K562 (cell line): ENCODE data around the gene BTBD18. TPM values are rescaled to one million over a fixed set of nuclear protein-coding genes. Genes with fewer than 3 reads are reported as not detected.

Experiments used
- ATAC-seq: fragments of 200-7000 bp; cut with Tn5 transposase; 3 replicates; pipeline ENCODE4 v1.9.1; 2020; ENCODE audit warnings: moderate library complexity
- BruUV-seq: library from RNA; stranded (reverse); fragments of 400-500 nt; replicated peaks from 2 replicates; lab custom pipeline; 2021; lab: Mats Ljungman, UMichigan
- CTCF ChIA-PET: fragments of 300-600 bp; formaldehyde crosslinking; extraction: SDS; loops from one replicate; lab custom pipeline; 2021; ENCODE audit warnings: low intra/inter-chr PET ratio; lab: Yijun Ruan, JAX
- POLR2A ChIA-PET: fragments of 300-600, 350-650 bp; sonication (Branson Sonifier 250); formaldehyde crosslinking; extraction: SDS; loops from one replicate; lab custom pipeline; 2021; ENCODE audit warnings: antibody characterized with exemption, inconsistent platforms; lab: Yijun Ruan, JAX
- DNase-seq, 4 experiments: peaks; one replicate each; pipeline versions ENCODE4 v3.0.0 to v3.0.0-alpha.2; 2011 to 2018; ENCODE audit warnings: low spot score in 3 of 4, mixed read lengths in 3 of 4; ENCODE audit errors: extremely low read depth in 1 of 4
- FAIRE-seq: peaks from 2 replicates; lab custom pipeline; 2011; peaks lifted over from hg19 to GRCh38; lab: Jason Lieb, UNC
- H2AFZ ChIP-seq: 2 replicates; pipeline ENCODE4 v1.6.0; 2011; ENCODE audit warnings: low read depth, low read length, control low read depth, inconsistent platforms
- H3K27ac ChIP-seq: fragments of 200-600 bp; 3 replicates; pipeline ENCODE4 v1.8.0; 2011; ENCODE audit warnings: low read depth, mild to moderate bottlenecking, control low read depth, inconsistent platforms, low read length, moderate library complexity, mixed read lengths; ENCODE audit errors: extremely low read depth
- H3K27me3 ChIP-seq, 2 experiments: fragments of 300-600 bp in 1 of 2; 2 replicates in 1 of 2; 3 replicates in 1 of 2; pipeline versions ENCODE4 v1.6.0 to v1.8.0; 2011; ENCODE audit warnings: inconsistent platforms in 2 of 2, low read length in 2 of 2, mild to moderate bottlenecking in 1 of 2, mixed read lengths in 1 of 2, moderate library complexity in 1 of 2; ENCODE audit not compliant: control insufficient read depth in 2 of 2, insufficient read depth in 2 of 2
- H3K36me3 ChIP-seq: fragments of 300-600 bp; 3 replicates; pipeline ENCODE4 v1.8.0; 2011; ENCODE audit warnings: mild to moderate bottlenecking, low read length, inconsistent platforms; ENCODE audit not compliant: control insufficient read depth, insufficient read depth
- H3K4me1 ChIP-seq, 2 experiments: fragments of 200-600 bp in 1 of 2; replicated peaks in 1 of 2; 2 replicates in 1 of 2; 3 replicates in 1 of 2; pipeline versions ENCODE4 v1.5.1 to v1.8.0; 2011; ENCODE audit warnings: inconsistent platforms in 2 of 2, low read length in 2 of 2, mild to moderate bottlenecking in 1 of 2, mixed read lengths in 1 of 2, moderate library complexity in 1 of 2; ENCODE audit not compliant: control insufficient read depth in 2 of 2, insufficient read depth in 2 of 2
- H3K4me2 ChIP-seq: 2 replicates; pipeline ENCODE4 v1.6.1; 2011; ENCODE audit warnings: low read length, control low read depth, inconsistent platforms, mixed read lengths; ENCODE audit not compliant: insufficient read depth
- H3K4me3 ChIP-seq: fragments of 200-600 bp; sonication (generic), shearing (Covaris generic); 2 replicates; pipeline ENCODE4 v1.5.1; 2016; ENCODE audit warnings: control low read depth, inconsistent platforms
- H3K79me2 ChIP-seq: fragments of 200-600 bp; 3 replicates; pipeline ENCODE4 v1.8.0; 2011; ENCODE audit warnings: low read length, inconsistent platforms; ENCODE audit not compliant: control insufficient read depth, insufficient read depth
- H3K9ac ChIP-seq, 2 experiments: 2 replicates each; pipeline versions ENCODE4 v1.6.0 to v1.6.1; 2011; ENCODE audit warnings: low read depth in 2 of 2, low read length in 2 of 2, control low read depth in 1 of 2, inconsistent platforms in 1 of 2, mild to moderate bottlenecking in 1 of 2, mixed read lengths in 1 of 2; ENCODE audit not compliant: insufficient read depth in 1 of 2
- H3K9me1 ChIP-seq: one replicate; pipeline ENCODE4 v1.6.0; 2011; ENCODE audit warnings: inconsistent platforms, mild to moderate bottlenecking, low read length, moderate library complexity; ENCODE audit not compliant: control insufficient read depth, insufficient read depth
- H3K9me3 ChIP-seq: replicated peaks from 2 replicates; pipeline ENCODE4 v1.5.1; 2011; ENCODE audit warnings: low read depth, low read length, inconsistent platforms; ENCODE audit not compliant: control insufficient read depth, insufficient read depth
- H4K20me1 ChIP-seq: replicated peaks from 2 replicates; pipeline ENCODE4 v1.6.1; 2011; ENCODE audit warnings: low read length, inconsistent platforms, mixed read lengths; ENCODE audit not compliant: control insufficient read depth, insufficient read depth
- DPF2 ChIP-seq: fragments of 450-650 bp; IDR thresholded peaks from 2 replicates; pipeline ENCODE4 v1.6.1; 2016
- FOXJ3 ChIP-seq: sonication (generic); formaldehyde crosslinking; IDR thresholded peaks from 2 replicates; pipeline ENCODE4 v1.4.0; 2020; ENCODE audit warnings: mild to moderate bottlenecking, missing genetic modification reagents
- HDGF ChIP-seq: fragments of 450-650 bp; IDR thresholded peaks from 2 replicates; pipeline ENCODE4 v1.6.1; 2016
- RFX1 ChIP-seq: fragments of 450-650 bp; IDR thresholded peaks from 2 replicates; pipeline ENCODE4 v1.6.1; 2016; ENCODE audit warnings: mild to moderate bottlenecking, moderate library complexity
- SMAD4 ChIP-seq: fragments of 250-450 bp; sonication (Bioruptor Pico); conservative IDR thresholded peaks from 2 replicates; pipeline ENCODE4 v1.8.0; 2021; ENCODE audit warnings: inconsistent platforms, mild to moderate bottlenecking, moderate library complexity
- ZEB2 ChIP-seq: fragments of 450-650 bp; IDR thresholded peaks from 2 replicates; pipeline ENCODE4 v1.6.1; 2016
- ZKSCAN3 ChIP-seq: fragments of 250-450 bp; sonication (Bioruptor Pico); IDR thresholded peaks from 2 replicates; pipeline ENCODE4 v1.4.0; 2020
- ZNF717 ChIP-seq: fragments of 250-450 bp; sonication (Bioruptor Pico); IDR thresholded peaks from 2 replicates; pipeline ENCODE4 v1.5.0; 2021
- ZNF764 ChIP-seq: fragments of 250-450 bp; sonication (Bioruptor Pico); IDR thresholded peaks from 2 replicates; pipeline ENCODE4 v1.4.0; 2020; ENCODE audit warnings: low read depth, mild to moderate bottlenecking, moderate library complexity
- WGBS: fragments of 100-300 bp; shearing (Covaris generic); methylation state at CpG from one replicate; pipeline ENCODE4 v1.1.6; 2016; ENCODE audit warnings: low coverage, mixed read lengths; ENCODE audit not compliant: insufficient coverage; ENCODE audit errors: missing lambda C conversion rate; 5-methylcytosine and 5-hydroxymethylcytosine counted together
- in situ Hi-C: fragments of 300-500 bp; cut with MboI; formaldehyde crosslinking; loops from 4 replicates; pipeline ENCODE4 v1.15.0; 2018; ENCODE audit warnings: inconsistent platforms, mixed read lengths
- intact Hi-C: fragments of 100-400 bp; cut with micrococcal nuclease; formaldehyde crosslinking; loops from 2 replicates; pipeline ENCODE4 v1.14.2; 2022
- polyA plus RNA-seq, 8 experiments: library from polyadenylated mRNA; depleted of rRNA in 4 of 8; stranded (reverse) in 5 of 8; unstranded in 3 of 8; fragments of >200 nt; fragmentation: Nextera tagmentation in 2 of 8; fragmentation: Illumina TruSeq in 1 of 8; extraction: Ambion mirVana in 2 of 8; extraction: Trizol in 1 of 8; gene quantifications; 2 replicates each; pipeline versions ENCODE4 v1.2.1 to v1.2.3, GENCODE V29; 2011 to 2014; ENCODE audit warnings: inconsistent platforms in 1 of 8, missing spikeins in 1 of 8
- total RNA-seq, 7 experiments: library from RNA; depleted of rRNA in 6 of 7; stranded (reverse); fragments of >200 nt in 6 of 7; fragmentation: Illumina TruSeq in 2 of 7; extraction: Trizol in 2 of 7; gene quantifications; 2 replicates each; pipeline versions ENCODE4 v1.2.1 to v1.2.3, GENCODE V29; 2011 to 2021; ENCODE audit warnings: low replicate concordance in 1 of 7
- TF ChIP-seq, protein P1 (sequence below), 2 experiments: fragments of 450-650 bp in 1 of 2; sonication (generic) in 1 of 2; formaldehyde crosslinking; conservative IDR thresholded peaks; 2 replicates each; pipeline versions ENCODE4 v1.4.0 to v1.8.1; 2020 to 2022; ENCODE audit warnings: mild to moderate bottlenecking in 1 of 2, missing genetic modification reagents in 1 of 2

The BTBD18 gene
- total and polyA plus RNA-seq, 9 of the 15 experiments (the other 6 are each of a cell fraction or from before 2014, with no cell fraction given), result 0.06 TPM; not detected in 8

DNA sequence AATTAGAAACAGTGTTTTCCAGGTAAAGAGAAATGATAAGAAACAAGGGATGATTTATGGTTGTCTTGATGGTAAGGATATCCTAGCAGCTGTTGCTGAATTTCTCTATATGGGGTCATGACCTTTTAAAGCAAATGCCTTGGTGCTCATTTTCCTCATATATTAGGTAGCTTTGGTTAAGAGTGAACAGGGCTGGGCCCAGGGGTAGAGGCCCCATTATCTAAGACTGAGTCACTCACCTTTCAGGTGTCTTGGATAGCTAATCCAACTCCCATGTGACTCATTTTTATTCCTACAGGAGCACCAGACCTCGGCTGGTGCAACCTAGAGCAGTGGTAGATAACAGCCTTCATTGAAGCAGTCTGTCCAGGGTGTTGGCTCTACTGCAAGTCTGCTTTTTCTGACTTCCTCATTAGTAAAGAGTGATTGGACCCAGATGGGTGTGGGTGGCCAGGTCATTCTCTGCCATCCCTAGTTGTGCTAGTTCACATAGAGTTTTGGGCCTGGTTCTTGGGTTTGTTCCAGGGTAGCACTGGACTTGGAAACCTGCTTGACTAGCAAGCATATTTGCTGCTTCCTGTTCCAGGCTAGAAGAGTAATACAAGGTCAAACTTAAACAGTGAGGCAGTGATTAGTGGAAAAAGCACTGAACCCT, 47.4 kb upstream of the BTBD18 start (continued):
- TF ChIP-seq ZKSCAN3 (CRISPR knock-in tag) (no peak), ZNF717 (CRISPR knock-in tag) (no peak), DPF2 (peak; percentile 54; the same call in 1 of the 2 replicates), ZEB2 (peak; percentile 91)
- TF ChIP-seq, protein P1, sequence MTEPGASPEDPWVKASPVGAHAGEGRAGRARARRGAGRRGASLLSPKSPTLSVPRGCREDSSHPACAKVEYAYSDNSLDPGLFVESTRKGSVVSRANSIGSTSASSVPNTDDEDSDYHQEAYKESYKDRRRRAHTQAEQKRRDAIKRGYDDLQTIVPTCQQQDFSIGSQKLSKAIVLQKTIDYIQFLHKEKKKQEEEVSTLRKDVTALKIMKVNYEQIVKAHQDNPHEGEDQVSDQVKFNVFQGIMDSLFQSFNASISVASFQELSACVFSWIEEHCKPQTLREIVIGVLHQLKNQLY (CRISPR knock-in tag; conservative IDR thresholded peaks at IDR 0.05), result no peak

DNA sequence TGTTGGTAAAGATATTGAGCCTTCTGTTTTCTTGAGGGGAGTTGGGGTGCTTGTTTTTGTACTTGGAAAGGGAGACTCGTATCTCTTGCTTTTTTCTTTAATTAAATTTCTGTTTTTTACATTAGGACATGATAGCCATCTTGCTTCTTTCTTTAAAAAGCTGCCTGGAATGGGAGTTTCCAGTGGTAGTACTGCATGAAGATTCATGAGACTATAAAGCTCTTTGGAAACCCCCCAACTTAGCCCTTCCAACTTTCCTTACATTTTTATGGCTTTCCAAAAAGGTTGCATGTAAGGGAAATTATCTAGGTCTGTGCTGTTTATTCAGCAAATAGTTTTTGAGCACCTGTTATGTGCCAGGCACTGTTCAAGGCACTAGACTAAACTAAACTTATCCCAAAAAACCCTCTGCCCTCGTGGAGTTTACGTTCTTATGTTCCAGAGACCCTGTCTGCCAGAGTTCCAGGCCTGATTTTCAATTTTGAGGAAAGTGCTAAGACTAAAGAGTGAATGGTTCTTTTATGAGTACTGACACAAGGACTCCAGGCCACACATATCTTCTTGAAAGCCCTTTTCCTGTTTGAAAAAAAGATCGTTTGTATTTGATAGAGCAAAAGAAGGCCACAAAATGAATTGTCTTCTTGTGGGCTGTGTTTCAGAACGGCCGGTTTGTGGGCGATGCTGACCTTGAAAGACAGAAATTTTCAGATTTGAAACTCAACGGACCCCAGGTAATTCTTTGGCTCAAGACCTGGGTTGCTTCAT, 41.9 kb upstream of the BTBD18 start:
- no peak for DNase-seq
- in situ Hi-C loops, result loop anchor here (5.0 kb wide), 1 partner anchor 46 kb away; no protein-coding TSS in a partner anchor
- no peak for ATAC-seq
- Histone ChIP-seq H3K4me2 (no peak overlapping the region), H3K9me3 (no peaks in the 10 kb centered on the region), H3K27ac (0 out of 3 replicates have a peak overlapping the region, but pooled peaks have one; percentile 13), H3K36me3 (peaks cover 36% of the 10 kb centered on the region), H2AFZ (no peak overlapping the region), H3K4me3 (no peak overlapping the region), H3K27me3 (no peaks in the 10 kb centered on the region), H3K4me1 (peaks cover 6 to 14% of the 10 kb centered on the region in 2 experiments), H3K9me1 (no peaks in the 10 kb centered on the region), H3K79me2 (peaks cover 55% of the 10 kb centered on the region), H4K20me1 (no peaks in the 10 kb centered on the region; the same call in 1 of the 2 replicates), H3K9ac (no peak overlapping the region)
- no peak for FAIRE-seq
- TF ChIP-seq ZNF764 (CRISPR knock-in tag) (no peak), HDGF (no peak), RFX1 (no peak), FOXJ3 (CRISPR knock-in tag) (no peak), SMAD4 (CRISPR knock-in tag) (no peak)
- no TSS peak for BruUV-seq
- intact Hi-C loops, result loop anchor here (10.0 kb wide), 1 partner anchor 449 kb away; no protein-coding TSS in a partner anchor
- POLR2A ChIA-PET, result interaction anchor here (0.7 kb wide), 1 partner anchor 160 kb away, joined by 3 read pairs; no protein-coding TSS in a partner anchor
- CTCF ChIA-PET, result no interaction called here
- 74% methylated on average over 8 of the region's 8 CpGs for WGBS
